Natural killer cell (primary cell): ENCODE data around the gene THOC1. TPM values are rescaled to one million over a fixed set of nuclear protein-coding genes. Genes with fewer than 3 reads are reported as not detected.

Source experiments
- ATAC-seq, 3 donors: fragments of 150-1000 bp in 2 of 3; fragments of 200-7000 bp in 1 of 3; cut with Tn5 transposase; 1 replicate in 1 of 3; 2 replicates in 2 of 3; pipeline ENCODE4 v1.10.0; 2021; ENCODE audit warnings: mild to moderate bottlenecking in 2 of 3, moderate library complexity in 2 of 3
- DNase-seq, 2 donors: peaks; one replicate each; pipeline versions ENCODE4 v3.0.0 to v3.0.0-alpha.2; 2013 to 2021; ENCODE audit warnings: mixed read lengths in 1 of 2
- H3K27ac ChIP-seq: one replicate; pipeline ENCODE4 v1.5.1; 2013; ENCODE audit warnings: mild to moderate bottlenecking, low read length
- H3K27me3 ChIP-seq: one replicate; pipeline ENCODE4 v1.6.1; 2013; ENCODE audit warnings: low read length; ENCODE audit not compliant: control insufficient read depth, insufficient read depth
- H3K36me3 ChIP-seq: one replicate; pipeline ENCODE4 v1.6.1; 2013; ENCODE audit warnings: low read length; ENCODE audit not compliant: control insufficient read depth, insufficient read depth
- H3K4me1 ChIP-seq: one replicate; pipeline ENCODE4 v1.6.1; 2013; ENCODE audit warnings: low read length; ENCODE audit not compliant: control insufficient read depth, insufficient read depth
- H3K4me3 ChIP-seq: one replicate; pipeline ENCODE4 v1.5.1; 2013; ENCODE audit warnings: low read length
- H3K9me3 ChIP-seq: one replicate; pipeline ENCODE4 v1.6.1; 2013; ENCODE audit warnings: low read length; ENCODE audit not compliant: control insufficient read depth, insufficient read depth
- H3K27ac Mint-ChIP-seq, 2 donors: one replicate each; pipeline ENCODE4 v1.8.0; 2022; ENCODE audit warnings: mild to moderate bottlenecking in 2 of 2, mixed read lengths in 2 of 2, moderate library complexity in 1 of 2
- H3K27me3 Mint-ChIP-seq, 2 donors: one replicate each; pipeline ENCODE4 v1.8.0; 2022; ENCODE audit warnings: low read depth in 2 of 2, mixed read lengths in 2 of 2
- H3K36me3 Mint-ChIP-seq: one replicate; pipeline ENCODE4 v1.8.0; 2022; ENCODE audit warnings: mixed read lengths
- H3K4me1 Mint-ChIP-seq, 2 donors: one replicate each; pipeline ENCODE4 v1.8.0; 2022; ENCODE audit warnings: mixed read lengths in 2 of 2
- H3K4me3 Mint-ChIP-seq: one replicate; pipeline ENCODE4 v1.8.0; 2022; ENCODE audit warnings: mild to moderate bottlenecking, moderate library complexity, mixed read lengths
- H3K9me3 Mint-ChIP-seq, 2 donors: one replicate each; pipeline ENCODE4 v1.8.0; 2022; ENCODE audit warnings: mixed read lengths in 2 of 2
- whole genome bisulfite sequencing: methylation state at CpG from one replicate; pipeline ENCODE4 v1.1.7; 2013; ENCODE audit warnings: missing lambda C conversion rate; ENCODE audit not compliant: insufficient coverage; 5-methylcytosine and 5-hydroxymethylcytosine counted together
- intact Hi-C: fragments of 100-400 bp; cut with micrococcal nuclease; formaldehyde crosslinking; loops from one replicate; pipeline ENCODE4 v1.14.2; 2022
- total RNA-seq, 4 donors: library from RNA; stranded (reverse); fragments of 120-200 nt in 1 of 4; gene quantifications; one replicate each; pipeline versions ENCODE4 v1.2.3 to v1.2.4, GENCODE V29; 2013 to 2022
- TF ChIP-seq, protein P1 (sequence below): fragments of 200-600 bp; IDR thresholded peaks from one replicate; pipeline ENCODE4 v1.8.0; 2022; ENCODE audit warnings: antibody characterized with exemption

The THOC1 gene
- total RNA-seq, 3 donors from 2014 or later (not counting 1 experiment from before 2014, with no cell fraction given), result 96.4 to 105 (median 96.7) TPM

DNA sequence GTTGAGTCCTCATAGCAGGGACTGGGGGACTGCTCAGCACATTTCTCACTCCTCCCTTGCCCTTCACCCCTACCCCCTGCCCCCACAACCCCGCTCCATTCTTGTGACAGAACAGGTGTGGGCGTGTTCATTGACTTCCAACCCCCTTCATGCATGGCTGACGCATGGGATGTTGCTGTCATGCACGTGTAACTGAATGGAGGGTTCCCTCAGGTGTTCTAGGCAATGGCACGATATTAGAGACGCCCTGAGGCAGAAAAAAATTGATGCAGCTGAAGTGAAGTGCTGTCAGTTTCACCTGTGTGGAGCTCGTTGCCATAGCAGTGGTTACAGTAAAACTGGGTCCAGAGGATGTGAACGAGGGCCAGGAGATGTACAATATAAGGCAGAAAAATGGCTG, 6.5 kb upstream of the THOC1 start:
- Mint-ChIP-seq H3K27me3 (peaks cover 10 to 13% of the 10 kb centered on the region in 2 donors), H3K27ac (no peak overlapping the region), H3K36me3 (no peaks in the 10 kb centered on the region), H3K9me3 (no peaks in the 10 kb centered on the region), H3K4me3 (no peak overlapping the region), H3K4me1 (no peaks in the 10 kb centered on the region)
- 86% methylated on average over 7 of the region's 8 CpGs for WGBS
- Histone ChIP-seq H3K36me3 (no peaks in the 10 kb centered on the region), H3K4me1 (no peaks in the 10 kb centered on the region), H3K27ac (no peak overlapping the region), H3K4me3 (no peak overlapping the region), H3K9me3 (peaks cover 4% of the 10 kb centered on the region), H3K27me3 (no peaks in the 10 kb centered on the region)
- TF ChIP-seq, protein P1, sequence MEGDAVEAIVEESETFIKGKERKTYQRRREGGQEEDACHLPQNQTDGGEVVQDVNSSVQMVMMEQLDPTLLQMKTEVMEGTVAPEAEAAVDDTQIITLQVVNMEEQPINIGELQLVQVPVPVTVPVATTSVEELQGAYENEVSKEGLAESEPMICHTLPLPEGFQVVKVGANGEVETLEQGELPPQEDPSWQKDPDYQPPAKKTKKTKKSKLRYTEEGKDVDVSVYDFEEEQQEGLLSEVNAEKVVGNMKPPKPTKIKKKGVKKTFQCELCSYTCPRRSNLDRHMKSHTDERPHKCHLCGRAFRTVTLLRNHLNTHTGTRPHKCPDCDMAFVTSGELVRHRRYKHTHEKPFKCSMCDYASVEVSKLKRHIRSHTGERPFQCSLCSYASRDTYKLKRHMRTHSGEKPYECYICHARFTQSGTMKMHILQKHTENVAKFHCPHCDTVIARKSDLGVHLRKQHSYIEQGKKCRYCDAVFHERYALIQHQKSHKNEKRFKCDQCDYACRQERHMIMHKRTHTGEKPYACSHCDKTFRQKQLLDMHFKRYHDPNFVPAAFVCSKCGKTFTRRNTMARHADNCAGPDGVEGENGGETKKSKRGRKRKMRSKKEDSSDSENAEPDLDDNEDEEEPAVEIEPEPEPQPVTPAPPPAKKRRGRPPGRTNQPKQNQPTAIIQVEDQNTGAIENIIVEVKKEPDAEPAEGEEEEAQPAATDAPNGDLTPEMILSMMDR, result no peak
- intact Hi-C loops, result no loop called here
- DNase-seq (no peak), ATAC-seq (no peak)

DNA sequence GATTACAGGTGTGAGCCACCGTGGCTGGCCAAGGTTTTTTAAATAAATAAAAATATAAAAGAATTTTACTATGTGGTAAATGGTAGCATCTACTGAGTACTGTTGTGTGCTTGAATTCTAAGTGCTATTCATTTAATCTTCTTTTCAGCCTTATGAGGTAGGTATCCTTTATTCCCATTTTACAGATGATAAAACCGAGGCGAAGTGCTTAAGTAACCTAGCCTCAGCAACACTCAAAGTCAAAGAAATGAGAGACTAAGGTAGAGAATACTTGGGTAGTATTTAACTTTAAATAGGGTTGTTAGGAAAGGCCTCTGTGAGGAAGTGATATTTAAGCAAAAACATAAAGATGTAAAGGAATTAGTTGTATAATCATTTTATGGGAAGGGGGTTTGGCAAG, 5.7 kb upstream of the THOC1 start:
- H3K9me3 ChIP-seq, result peaks cover 4% of the 10 kb centered on the region
- no peak overlapping the region for H3K4me3 Mint-ChIP-seq
- peaks cover 5 to 6% of the 10 kb centered on the region in 2 donors for H3K4me1 Mint-ChIP-seq
- H3K36me3 ChIP-seq, result no peaks in the 10 kb centered on the region
- no peaks in the 10 kb centered on the region for H3K27me3 ChIP-seq
- no peak for ATAC-seq
- peaks cover 6% of the 10 kb centered on the region for H3K4me1 ChIP-seq
- DNase-seq, result no peak
- 100% methylated on average over 2 of the region's 3 CpGs for WGBS
- TF ChIP-seq, protein P1, result no peak
- intact Hi-C loops, result no loop called here
- no peak overlapping the region for H3K4me3 ChIP-seq
- no peak overlapping the region for H3K27ac Mint-ChIP-seq
- H3K9me3 Mint-ChIP-seq, result no peaks in the 10 kb centered on the region
- peaks cover 10 to 13% of the 10 kb centered on the region in 2 donors for H3K27me3 Mint-ChIP-seq
- H3K36me3 Mint-ChIP-seq, result no peaks in the 10 kb centered on the region
- no peak overlapping the region for H3K27ac ChIP-seq

DNA sequence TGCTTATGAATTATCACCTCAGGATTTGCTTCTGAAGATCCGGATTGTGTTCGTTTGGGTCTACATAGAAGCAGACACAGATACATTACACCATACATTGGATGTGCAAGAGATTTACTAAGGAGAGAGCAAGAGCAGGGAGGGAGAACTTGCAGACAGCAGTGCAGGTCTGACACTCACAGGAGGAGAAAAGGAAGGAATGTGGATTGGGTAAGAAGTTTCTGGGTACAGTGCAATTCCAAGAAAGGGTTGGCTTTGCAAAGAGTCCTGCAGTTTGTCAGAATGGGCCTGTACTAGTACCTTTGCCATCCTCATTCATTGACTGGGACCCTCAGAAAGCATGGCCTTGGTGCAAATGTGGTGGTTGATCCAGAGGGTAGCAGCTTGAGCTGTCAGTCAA, 4.8 kb upstream of the THOC1 start:
- intact Hi-C loops, result no loop called here
- WGBS, result 93% methylated on average over 2 of the region's 2 CpGs

More for the DNA sequence above, 4.8 kb upstream of the THOC1 start:
- Mint-ChIP-seq H3K9me3 (no peaks in the 10 kb centered on the region), H3K36me3 (no peaks in the 10 kb centered on the region), H3K27ac (no peak overlapping the region), H3K27me3 (peaks cover 10% of the 10 kb centered on the region in 2 donors), H3K4me3 (no peak overlapping the region), H3K4me1 (peaks cover 13 to 14% of the 10 kb centered on the region in 2 donors)
- H3K36me3 ChIP-seq, result no peaks in the 10 kb centered on the region
- H3K27ac ChIP-seq, result no peak overlapping the region
- DNase-seq, result no peak
- H3K4me3 ChIP-seq, result no peak overlapping the region
- H3K27me3 ChIP-seq, result no peaks in the 10 kb centered on the region
- H3K4me1 ChIP-seq, result peaks cover 8% of the 10 kb centered on the region
- TF ChIP-seq, protein P1, result no peak
- H3K9me3 ChIP-seq, result no peaks in the 10 kb centered on the region
- ATAC-seq, result no peak
